ENCODE measurements around the gene LMX1B.

The LMX1B gene

GRCh38 chr9:126663661-126664072 lies 49.9 kb downstream of the LMX1B start:
- no peak for DNase-seq

- DNase-seq: no peak
These were observed 51.3 kb downstream of the LMX1B start for GRCh38 chr9:126664900-126665643.

- no peak for DNase-seq
These were observed 51.9 kb downstream of the LMX1B start for GRCh38 chr9:126665644-126666035.

GRCh38 chr9:126666155-126666803 lies 52.6 kb downstream of the LMX1B start:
- no peak for DNase-seq

- no peak for DNase-seq
These were observed 53.7 kb downstream of the LMX1B start for GRCh38 chr9:126667190-126668055.

- DNase-seq: no peak
These were observed 54.3 kb downstream of the LMX1B start for GRCh38 chr9:126668058-126668457.

GRCh38 chr9:126669108-126669507 lies 55.4 kb downstream of the LMX1B start:
- no peak for DNase-seq

GRCh38 chr9:126670270-126670669 lies 56.5 kb downstream of the LMX1B start:
- DNase-seq: no peak

- DNase-seq: no peak
These were observed 57.7 kb downstream of the LMX1B start for GRCh38 chr9:126671381-126671831.

- DNase-seq: no peak
These were observed 58.3 kb downstream of the LMX1B start for GRCh38 chr9:126671983-126672382.

- DNase-seq: no peak
These were observed 59.0 kb downstream of the LMX1B start for GRCh38 chr9:126672634-126673284.

- DNase-seq: no peak
These were observed 60.1 kb downstream of the LMX1B start for GRCh38 chr9:126673689-126674364.

GRCh38 chr9:126674365-126675146 lies 60.8 kb downstream of the LMX1B start:
- DNase-seq: no peak

GRCh38 chr9:126675147-126675467 lies 61.4 kb downstream of the LMX1B start:
- no peak for DNase-seq

- DNase-seq: no peak
These were observed 62.5 kb downstream of the LMX1B start for GRCh38 chr9:126676102-126676684.

GRCh38 chr9:126676685-126677143 lies 63.0 kb downstream of the LMX1B start:
- DNase-seq: no peak

GRCh38 chr9:126677188-126678084 lies 63.7 kb downstream of the LMX1B start:
- DNase-seq: no peak

GRCh38 chr9:126678989-126679388 lies 65.3 kb downstream of the LMX1B start:
- no peak for DNase-seq

- DNase-seq: no peak
These were observed 67.6 kb downstream of the LMX1B start for GRCh38 chr9:126681336-126681735.
